HG02981 (cell line): Measurements from ENCODE around the gene IGF2BP2.

Experiments
- ATAC-seq: cut with Tn5 transposase; IDR thresholded peaks from one replicate; pipeline ENCODE4 v1.9.1; 2021; ENCODE audit warnings: mild to moderate bottlenecking, moderate library complexity; ENCODE audit not compliant: unreplicated experiment

Gene IGF2BP2

GRCh38 chr3:185594073-185594472 is 230.8 kb downstream of the IGF2BP2 start:
- no peak for ATAC-seq
